H1 (cell line): ENCODE data around the gene NR2F1-AS1. TPM values are rescaled to one million over a fixed set of nuclear protein-coding genes. Genes with fewer than 3 reads are reported as not detected.

Experiments
- CTCF ChIA-PET: fragments of 300-600 bp; sonication (Branson Sonifier 250); formaldehyde crosslinking; loops from one replicate; lab custom pipeline; 2021; ENCODE audit not compliant: partially characterized antibody; lab: Charles Lee
- POLR2A ChIA-PET: fragments of 300-600 bp; sonication (Branson Sonifier 250); formaldehyde crosslinking; loops from one replicate; lab custom pipeline; 2021; ENCODE audit warnings: inconsistent platforms; ENCODE audit not compliant: partially characterized antibody; lab: Charles Lee
- DNase-seq, 2 experiments: peaks; one replicate each; pipeline versions ENCODE4 v3.0.0 to v3.0.0-alpha.2; 2010 to 2022; ENCODE audit warnings: low spot score in 2 of 2, low read depth in 1 of 2, mixed read lengths in 1 of 2
- FAIRE-seq: peaks from 2 replicates; lab custom pipeline; 2011; peaks lifted over from hg19 to GRCh38; lab: Jason Lieb, UNC
- H2AFZ ChIP-seq: 2 replicates; pipeline ENCODE4 v1.8.1; 2012; ENCODE audit warnings: low read length, inconsistent platforms
- H2AK5ac ChIP-seq: 2 replicates; pipeline ENCODE4 v1.6.1; 2013; ENCODE audit warnings: low read depth, low read length
- H2BK120ac ChIP-seq: replicated peaks from 2 replicates; pipeline ENCODE3; 2013; ENCODE audit warnings: low read depth, low read length, inconsistent platforms
- H2BK12ac ChIP-seq: 2 replicates; pipeline ENCODE4 v1.6.1; 2013; ENCODE audit warnings: low read depth, low read length
- H2BK15ac ChIP-seq: 2 replicates; pipeline ENCODE4 v1.6.1; 2013; ENCODE audit warnings: low read length
- H2BK20ac ChIP-seq: 2 replicates; pipeline ENCODE4 v1.6.1; 2013; ENCODE audit warnings: low read length
- H2BK5ac ChIP-seq: 2 replicates; pipeline ENCODE4 v1.6.1; 2013; ENCODE audit warnings: low read depth, low read length
- H3K14ac ChIP-seq: 2 replicates; pipeline ENCODE4 v1.6.1; 2013; ENCODE audit warnings: inconsistent platforms; ENCODE audit not compliant: insufficient read length
- H3K18ac ChIP-seq: 2 replicates; pipeline ENCODE4 v1.6.1; 2013; ENCODE audit warnings: low read length; ENCODE audit errors: extremely low read depth
- H3K23ac ChIP-seq: 2 replicates; pipeline ENCODE4 v1.6.1; 2013; ENCODE audit warnings: inconsistent platforms; ENCODE audit not compliant: insufficient read length
- H3K23me2 ChIP-seq: 2 replicates; pipeline ENCODE4 v1.6.1; 2013; ENCODE audit warnings: low read depth, low read length
- H3K27ac ChIP-seq: 2 replicates; pipeline ENCODE4 v1.6.1; 2011; ENCODE audit warnings: low read depth, low read length, inconsistent platforms
- H3K27me3 ChIP-seq, 4 experiments: replicated peaks in 1 of 4; 1 replicate in 1 of 4; 2 replicates in 3 of 4; pipeline versions ENCODE4 v1.6.1 to v1.8.1; 2011 to 2013; ENCODE audit warnings: low read length in 3 of 4, mild to moderate bottlenecking in 3 of 4, inconsistent platforms in 2 of 4, mixed read lengths in 2 of 4, moderate library complexity in 1 of 4; ENCODE audit not compliant: control insufficient read depth in 3 of 4, insufficient read depth in 3 of 4; ENCODE audit errors: extremely low read depth in 1 of 4
- H3K36me3 ChIP-seq, 4 experiments: 2 replicates each; pipeline versions ENCODE4 v1.6.1 to v1.8.1; 2011 to 2013; ENCODE audit warnings: mild to moderate bottlenecking in 4 of 4, low read length in 3 of 4, moderate library complexity in 2 of 4, control low read depth in 1 of 4, inconsistent platforms in 1 of 4; ENCODE audit not compliant: insufficient read depth in 4 of 4, control insufficient read depth in 2 of 4
- H3K4ac ChIP-seq: replicated peaks from 2 replicates; pipeline ENCODE3; 2013; ENCODE audit warnings: low read length, low read depth, mixed read lengths, inconsistent platforms; ENCODE audit not compliant: insufficient read length
- H3K4me1 ChIP-seq, 4 experiments: replicated peaks in 1 of 4; 1 replicate in 1 of 4; 2 replicates in 3 of 4; pipeline versions ENCODE4 v1.6.1 to v1.8.1; 2011 to 2013; ENCODE audit warnings: low read length in 3 of 4, inconsistent platforms in 2 of 4, mixed read lengths in 1 of 4; ENCODE audit not compliant: insufficient read depth in 4 of 4, control insufficient read depth in 3 of 4
- H3K4me2 ChIP-seq, 2 experiments: 2 replicates each; pipeline versions ENCODE4 v1.6.1 to v1.8.1; 2011 to 2013; ENCODE audit warnings: low read depth in 2 of 2, low read length in 2 of 2, control low read depth in 1 of 2, inconsistent platforms in 1 of 2, mild to moderate bottlenecking in 1 of 2; ENCODE audit not compliant: insufficient read depth in 1 of 2
- H3K4me3 ChIP-seq, 4 experiments: fragments of 200-600, 300-600 bp in 1 of 4; sonication (generic), shearing (Covaris generic), sonication (Bioruptor Twin) in 1 of 4; 2 replicates each; pipeline versions ENCODE4 v1.5.1 to v1.8.1; 2011 to 2016; ENCODE audit warnings: low read length in 4 of 4, low read depth in 3 of 4, control low read depth in 2 of 4, inconsistent platforms in 2 of 4, mild to moderate bottlenecking in 2 of 4, mixed read lengths in 1 of 4, moderate library complexity in 1 of 4; ENCODE audit not compliant: insufficient read depth in 2 of 4; ENCODE audit errors: extremely low read depth in 1 of 4
- H3K56ac ChIP-seq: replicated peaks from 2 replicates; pipeline ENCODE3; 2013; ENCODE audit warnings: low read depth, mild to moderate bottlenecking, mixed read lengths, low read length, inconsistent platforms; ENCODE audit not compliant: insufficient read length
- H3K79me1 ChIP-seq: 2 replicates; pipeline ENCODE4 v1.6.1; 2013; ENCODE audit warnings: low read depth, low read length, control low read depth
- H3K79me2 ChIP-seq, 2 experiments: 2 replicates each; pipeline versions ENCODE4 v1.6.1 to v1.8.1; 2012 to 2013; ENCODE audit warnings: low read length in 2 of 2, mild to moderate bottlenecking in 2 of 2, inconsistent platforms in 1 of 2; ENCODE audit not compliant: insufficient read depth in 2 of 2, control insufficient read depth in 1 of 2
- H3K9ac ChIP-seq, 4 experiments: replicated peaks in 1 of 4; 1 replicate in 1 of 4; 2 replicates in 3 of 4; pipeline versions ENCODE4 v1.6.1 to v1.8.1; 2011 to 2013; ENCODE audit warnings: low read depth in 3 of 4, low read length in 3 of 4, control low read depth in 2 of 4, mild to moderate bottlenecking in 2 of 4, moderate library complexity in 2 of 4, inconsistent platforms in 1 of 4; ENCODE audit errors: extremely low read depth in 1 of 4
- H3K9me3 ChIP-seq, 2 experiments: 2 replicates each; pipeline versions ENCODE4 v1.6.1 to v1.8.1; 2012 to 2013; ENCODE audit warnings: mild to moderate bottlenecking in 2 of 2, moderate library complexity in 2 of 2, control low read depth in 1 of 2, inconsistent platforms in 1 of 2, low read depth in 1 of 2, low read length in 1 of 2, mixed read lengths in 1 of 2; ENCODE audit not compliant: insufficient read depth in 2 of 2
- H4K20me1 ChIP-seq, 2 experiments: replicated peaks in 1 of 2; 2 replicates each; pipeline versions ENCODE3 to v1.8.1; 2011 to 2013; ENCODE audit warnings: inconsistent platforms in 2 of 2, low read length in 2 of 2, mild to moderate bottlenecking in 1 of 2; ENCODE audit not compliant: insufficient read depth in 2 of 2, control insufficient read depth in 1 of 2
- H4K5ac ChIP-seq: 2 replicates; pipeline ENCODE4 v1.6.1; 2013; ENCODE audit warnings: low read length, low read depth, mixed read lengths, inconsistent platforms; ENCODE audit not compliant: insufficient read length
- H4K8ac ChIP-seq: 2 replicates; pipeline ENCODE4 v1.8.0; 2013; ENCODE audit warnings: mild to moderate bottlenecking, moderate library complexity, low read length, inconsistent platforms; ENCODE audit not compliant: insufficient read depth; ENCODE audit errors: extremely low read depth
- H4K91ac ChIP-seq: replicated peaks from 2 replicates; pipeline ENCODE3; 2013; ENCODE audit warnings: low read length, mixed read lengths, inconsistent platforms; ENCODE audit not compliant: insufficient read length
- ASH2L ChIP-seq: fragments of 200-600, 300-600 bp; sonication (generic); IDR thresholded peaks from one replicate; pipeline ENCODE4 v1.7.1; 2017; ENCODE audit warnings: low read length
- CBX8 ChIP-seq: fragments of 300-800, 300-1000 bp; sonication (generic); IDR thresholded peaks from 2 replicates; pipeline ENCODE4 v1.7.1; 2016; ENCODE audit warnings: low read depth, low read length, borderline replicate concordance
- JUN ChIP-seq: IDR thresholded peaks from 2 replicates; pipeline ENCODE4 v1.6.1; 2011; ENCODE audit warnings: low read depth, mild to moderate bottlenecking, improper control_type of control experiment, low read length
- SIX5 ChIP-seq: IDR thresholded peaks from 2 replicates; pipeline ENCODE4 v1.6.1; 2011; ENCODE audit warnings: mild to moderate bottlenecking, low read depth, low read length
- YY1 ChIP-seq: IDR thresholded peaks from 2 replicates; pipeline ENCODE4 v1.6.1; 2011; ENCODE audit warnings: low read depth, mild to moderate bottlenecking, low read length
- WGBS, 2 experiments: shearing (Covaris generic) in 1 of 2; methylation state at CpG; one replicate each; pipeline versions ENCODE4 v1.1.6 to v1.1.7; 2013 to 2015; ENCODE audit warnings: low lambda C conversion rate in 2 of 2, mixed read lengths in 2 of 2, inconsistent platforms in 1 of 2, low coverage in 1 of 2, missing lambda C conversion rate in 1 of 2; ENCODE audit not compliant: insufficient replicate concordance in 2 of 2, insufficient coverage in 1 of 2, insufficient read length in 1 of 2; ENCODE audit errors: extremely low coverage in 1 of 2, missing lambda C conversion rate in 1 of 2; 5-methylcytosine and 5-hydroxymethylcytosine counted together
- polyA plus RNA-seq, 7 experiments: library from polyadenylated mRNA; depleted of rRNA in 3 of 7; stranded (reverse) in 5 of 7; unstranded in 2 of 7; fragments of >200 nt in 5 of 7; fragments of 200-250 nt in 2 of 7; gene quantifications; 1 replicate in 5 of 7; 2 replicates in 1 of 7; 4 replicates in 1 of 7; pipeline versions ENCODE4 v1.2.1 to v1.2.3, GENCODE V29; 2011 to 2013; ENCODE audit warnings: missing spikeins in 2 of 7, mixed read lengths in 2 of 7
- total RNA-seq: library from RNA; stranded (reverse); fragmentation: NEBNext Ultra II Directional; extraction: Animal tissue kit (Norgen Biotek cat#: 25700); gene quantifications from 2 replicates; pipeline ENCODE4 v1.2.1, GENCODE V29; 2021

NR2F1-AS1 gene
- total and polyA plus RNA-seq, 2 of the 8 experiments (the other 6 are each of a cell fraction or from before 2014, with no cell fraction given), result 1.6 to 5.6 TPM

DNA sequence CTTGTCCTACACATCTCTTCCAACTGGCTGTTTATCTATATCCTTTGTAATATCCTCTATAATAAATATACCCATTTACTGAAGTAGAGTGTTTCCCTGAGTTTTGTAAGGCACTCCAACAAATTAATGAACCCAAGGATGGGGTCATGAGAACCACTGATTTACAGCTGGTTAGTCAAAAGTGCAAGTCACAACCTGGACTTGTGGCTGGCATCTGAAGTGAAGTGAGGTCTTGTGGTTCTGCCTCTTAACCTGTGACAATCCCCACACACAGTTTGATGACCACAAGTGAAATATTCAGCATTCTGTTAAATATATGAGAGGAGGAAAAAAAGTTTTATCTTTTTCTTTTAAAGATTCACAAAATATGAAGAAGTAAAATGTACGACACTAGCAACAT lies 126.1 kb downstream of the NR2F1-AS1 start:
- Histone ChIP-seq H3K9me3 (no peaks in the 10 kb centered on the region; a peak in 1 of 4 replicates), H3K9ac (no peak overlapping the region), H3K4me1 (no peaks in the 10 kb centered on the region), H2AFZ (no peak overlapping the region), H3K27ac (no peak overlapping the region), H2BK12ac (no peak overlapping the region), H3K4me2 (no peak overlapping the region), H3K56ac (no peak overlapping the region), H3K14ac (no peak overlapping the region), H3K23ac (no peak overlapping the region), H3K36me3 (no peaks in the 10 kb centered on the region; a peak in 1 of 8 replicates), H3K79me1 (no peaks in the 10 kb centered on the region), H2BK5ac (no peak overlapping the region), H3K23me2 (no peaks in the 10 kb centered on the region), H4K20me1 (no peaks in the 10 kb centered on the region), H4K8ac (no peak overlapping the region), H3K4ac (no peak overlapping the region), H3K4me3 (no peak overlapping the region), H3K27me3 (no peaks in the 10 kb centered on the region), H2BK15ac (no peak overlapping the region), H2BK120ac (no peak overlapping the region), H4K5ac (no peak overlapping the region), H2BK20ac (no peak overlapping the region), H3K79me2 (no peaks in the 10 kb centered on the region), H4K91ac (no peak overlapping the region), H2AK5ac (no peak overlapping the region), H3K18ac (no peak overlapping the region)
- TF ChIP-seq JUN (no peak), YY1 (no peak), CBX8 (no peak), SIX5 (no peak), ASH2L (no peak)
- CTCF ChIA-PET, result no interaction called here
- POLR2A ChIA-PET, result no interaction called here
- no peak for FAIRE-seq
- no peak for DNase-seq
- WGBS, 2 experiments, result 88% methylated on average over 1 of the region's 1 CpG; no CpG with 5 or more reads in 1 of the 2 experiments
